ENCODE results near the gene SLC35E2B. TPM values are rescaled to one million over a fixed set of nuclear protein-coding genes. Genes with fewer than 3 reads are reported as not detected.
A peak's percentile ranks its signal among the peaks of the same experiment; 100 is the strongest.

Gene SLC35E2B
- total and polyA plus RNA-seq, 3 experiments from 2014 or later: 29.7 to 47.5 (median 29.9) TPM

GRCh38 chr1:1628754-1629429 is 63.7 kb downstream of the SLC35E2B start:
- POLR2A ChIA-PET: interaction anchor here (0.6 to 3.7 kb wide), 9 partner anchors 8 to 724 kb away, joined by 3 to 101 read pairs (median 4); partner anchors contain the start of gene MIB2
- Histone ChIP-seq H3K9me3 (ENCODE audit: low read length) (no peaks in the 10 kb centered on the region), H3K27me3 (ENCODE audit: insufficient read depth, low read length, poor library complexity, severe bottlenecking) (no peaks in the 10 kb centered on the region), H3K36me3 (ENCODE audit: insufficient read depth, low read length) (no peaks in the 10 kb centered on the region), H3K27ac (ENCODE audit: low read depth, low read length) (peak overlapping the region; percentile 65), H3K4me3 (ENCODE audit: low read length) (peak overlapping the region; percentile 39), H3K4me1 (ENCODE audit: insufficient read depth, low read length) (peaks cover 5% of the 10 kb centered on the region)
- peaks cover 7 to 25% (median 8%) of the 10 kb centered on the region in 3 donors for H3K4me1 Mint-ChIP-seq
- peak; percentile 37 to 71 (median 41) for DNase-seq
- peak overlapping the region in 6 of 7 donors; percentile 26 to 84 (median 48) for H3K4me3 Mint-ChIP-seq
- CTCF ChIA-PET: interaction anchor here (1.2 to 3.9 kb wide), 5 partner anchors 8 to 151 kb away, joined by 3 to 29 read pairs (median 6); partner anchors contain the start of gene MIB2
- H3K9me3 Mint-ChIP-seq: peaks cover 0 to 2% (median 0%) of the 10 kb centered on the region in 5 donors
- peaks cover 0 to 2% (median 0%) of the 10 kb centered on the region in 3 donors for H3K36me3 Mint-ChIP-seq
- H3K27ac Mint-ChIP-seq: peak overlapping the region in 5 of 8 donors; percentile 32 to 91 (median 61)
- H3K27me3 Mint-ChIP-seq: peaks cover 0 to 2% of the 10 kb centered on the region in 2 donors

- no peaks in the 10 kb centered on the region for H3K36me3 ChIP-seq (ENCODE audit: insufficient read depth, low read length)
- Mint-ChIP-seq H3K4me3 (peak overlapping the region in 6 of 7 donors; percentile 26 to 77 (median 42)), H3K9me3 (peaks cover 0 to 2% (median 0%) of the 10 kb centered on the region in 5 donors), H3K27me3 (peaks cover 0 to 2% of the 10 kb centered on the region in 2 donors), H3K4me1 (peaks cover 7 to 25% (median 8%) of the 10 kb centered on the region in 3 donors), H3K27ac (peak overlapping the region in 6 of 8 donors; percentile 8 to 91 (median 43)), H3K36me3 (peaks cover 0 to 2% (median 0%) of the 10 kb centered on the region in 3 donors)
- ChIA-PET CTCF (interaction anchor here (1.2 to 3.9 kb wide), 5 partner anchors 7 to 152 kb away, joined by 3 to 29 read pairs (median 6); partner anchors contain the start of gene MIB2), POLR2A (interaction anchor here (0.5 to 3.7 kb wide), 6 partner anchors 9 to 723 kb away, joined by 3 to 101 read pairs (median 6); partner anchors contain the start of gene MIB2)
- peak in 1 of 5 donors; percentile 57 for DNase-seq
- no peaks in the 10 kb centered on the region for H3K27me3 ChIP-seq (ENCODE audit: insufficient read depth, low read length, poor library complexity, severe bottlenecking)
- no peak overlapping the region for H3K4me3 ChIP-seq (ENCODE audit: low read length)
- H3K4me1 ChIP-seq (ENCODE audit: insufficient read depth, low read length): peaks cover 5% of the 10 kb centered on the region
- H3K27ac ChIP-seq (ENCODE audit: low read depth, low read length): peak overlapping the region; percentile 65
- H3K9me3 ChIP-seq (ENCODE audit: low read length): no peaks in the 10 kb centered on the region
Measured at GRCh38 chr1:1627829-1628753, 64.5 kb downstream of the SLC35E2B start.

DNA sequence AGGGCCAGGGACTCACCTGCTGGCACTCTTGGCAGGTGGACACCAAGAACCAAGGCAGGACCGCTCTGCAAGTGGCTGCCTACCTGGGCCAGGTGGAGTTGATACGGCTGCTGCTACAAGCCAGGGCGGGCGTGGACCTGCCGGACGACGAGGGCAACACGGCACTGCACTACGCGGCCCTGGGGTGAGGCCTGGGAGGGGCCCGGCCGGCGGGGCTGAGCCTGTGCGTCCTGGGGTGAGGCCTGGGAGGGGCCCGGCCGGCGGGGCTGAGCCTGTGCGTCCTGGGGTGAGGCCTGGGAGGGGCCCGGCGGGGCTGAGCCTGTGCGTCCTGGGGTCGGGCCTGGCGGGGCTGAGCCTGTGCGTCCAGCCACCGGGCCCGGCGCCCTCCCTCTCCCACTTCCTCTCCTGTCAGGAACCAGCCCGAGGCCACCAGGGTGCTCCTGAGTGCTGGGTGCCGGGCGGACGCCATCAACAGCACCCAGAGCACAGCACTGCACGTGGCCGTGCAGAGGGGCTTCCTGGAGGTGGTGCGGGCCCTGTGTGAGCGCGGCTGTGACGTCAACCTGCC is 65.2 kb downstream of the SLC35E2B start:
- H3K4me3 Mint-ChIP-seq: peak overlapping the region in 3 of 7 donors; percentile 19 to 68 (median 37)
- Histone ChIP-seq H3K4me3 (ENCODE audit: low read length) (no peak overlapping the region), H3K27me3 (ENCODE audit: insufficient read depth, low read length, poor library complexity, severe bottlenecking) (no peaks in the 10 kb centered on the region), H3K9me3 (ENCODE audit: low read length) (no peaks in the 10 kb centered on the region), H3K27ac (ENCODE audit: low read depth, low read length) (no peak overlapping the region), H3K36me3 (ENCODE audit: insufficient read depth, low read length) (no peaks in the 10 kb centered on the region), H3K4me1 (ENCODE audit: insufficient read depth, low read length) (peaks cover 5% of the 10 kb centered on the region)
- peak in 1 of 5 donors; percentile 56 for DNase-seq
- H3K9me3 Mint-ChIP-seq: peaks cover 0 to 2% (median 0%) of the 10 kb centered on the region in 5 donors
- H3K27me3 Mint-ChIP-seq: peaks cover 0 to 4% of the 10 kb centered on the region in 2 donors
- peaks cover 0 to 2% (median 0%) of the 10 kb centered on the region in 3 donors for H3K36me3 Mint-ChIP-seq
- no peak overlapping the region for H3K27ac Mint-ChIP-seq
- ChIA-PET POLR2A (interaction anchor here (0.6 to 2.3 kb wide), 2 partner anchors 12 to 579 kb away, joined by 6 to 21 read pairs; partner anchors contain the start of gene MIB2), CTCF (no interaction called here)
- H3K4me1 Mint-ChIP-seq: peaks cover 8 to 28% (median 8%) of the 10 kb centered on the region in 3 donors

GRCh38 chr1:1626207-1627141 is 66.1 kb downstream of the SLC35E2B start:
- H3K4me3 ChIP-seq (ENCODE audit: low read length): no peak overlapping the region
- no peaks in the 10 kb centered on the region for H3K9me3 ChIP-seq (ENCODE audit: low read length)
- no peak overlapping the region for H3K27ac ChIP-seq (ENCODE audit: low read depth, low read length)
- H3K36me3 ChIP-seq (ENCODE audit: insufficient read depth, low read length): no peaks in the 10 kb centered on the region
- ChIA-PET CTCF (interaction anchor here (0.6 kb wide), 1 partner anchor 124 kb away, joined by 3 read pairs; no protein-coding TSS in a partner anchor), POLR2A (interaction anchor here (0.6 to 2.3 kb wide), 3 partner anchors 11 to 580 kb away, joined by 6 to 21 read pairs (median 7); partner anchors contain the start of gene MIB2)
- H3K27me3 Mint-ChIP-seq: peaks cover 0 to 4% of the 10 kb centered on the region in 2 donors
- DNase-seq: peak in 1 of 5 donors; percentile 55
- peak overlapping the region in 2 of 8 donors; percentile 87 to 93 for H3K27ac Mint-ChIP-seq
- H3K36me3 Mint-ChIP-seq: peaks cover 0 to 2% (median 0%) of the 10 kb centered on the region in 3 donors
- peaks cover 8 to 26% (median 10%) of the 10 kb centered on the region in 3 donors for H3K4me1 Mint-ChIP-seq
- no peaks in the 10 kb centered on the region for H3K27me3 ChIP-seq (ENCODE audit: insufficient read depth, low read length, poor library complexity, severe bottlenecking)
- no peaks in the 10 kb centered on the region for H3K4me1 ChIP-seq (ENCODE audit: insufficient read depth, low read length)
- H3K9me3 Mint-ChIP-seq: peaks cover 0 to 2% (median 0%) of the 10 kb centered on the region in 5 donors
- H3K4me3 Mint-ChIP-seq: peak overlapping the region in 1 of 7 donors; percentile 68

GRCh38 chr1:1625824-1626206 is 66.8 kb downstream of the SLC35E2B start:
- Mint-ChIP-seq H3K4me3 (no peak overlapping the region), H3K9me3 (peaks cover 0 to 2% (median 0%) of the 10 kb centered on the region in 5 donors), H3K36me3 (peaks cover 0 to 2% (median 0%) of the 10 kb centered on the region in 3 donors), H3K27me3 (peaks cover 0 to 4% of the 10 kb centered on the region in 2 donors), H3K27ac (peak overlapping the region in 3 of 8 donors; percentile 38 to 93 (median 85)), H3K4me1 (peaks cover 8 to 25% (median 10%) of the 10 kb centered on the region in 3 donors)
- Histone ChIP-seq H3K4me3 (ENCODE audit: low read length) (no peak overlapping the region), H3K36me3 (ENCODE audit: insufficient read depth, low read length) (no peaks in the 10 kb centered on the region), H3K9me3 (ENCODE audit: low read length) (no peaks in the 10 kb centered on the region), H3K27me3 (ENCODE audit: insufficient read depth, low read length, poor library complexity, severe bottlenecking) (no peaks in the 10 kb centered on the region), H3K4me1 (ENCODE audit: insufficient read depth, low read length) (no peaks in the 10 kb centered on the region), H3K27ac (ENCODE audit: low read depth, low read length) (no peak overlapping the region)
- CTCF ChIA-PET: interaction anchor here (0.6 kb wide), 1 partner anchor 123 kb away, joined by 3 read pairs; no protein-coding TSS in a partner anchor
- peak in 1 of 5 donors; percentile 47 for DNase-seq
- POLR2A ChIA-PET: interaction anchor here (0.6 to 2.3 kb wide), 2 partner anchors 11 to 151 kb away, joined by 7 to 21 read pairs; partner anchors contain the start of gene MIB2

- no peaks in the 10 kb centered on the region for H3K9me3 ChIP-seq (ENCODE audit: low read length)
- no peak overlapping the region for H3K27ac Mint-ChIP-seq
- no peak overlapping the region for H3K27ac ChIP-seq (ENCODE audit: low read depth, low read length)
- H3K27me3 Mint-ChIP-seq: peaks cover 0 to 4% of the 10 kb centered on the region in 2 donors
- no peaks in the 10 kb centered on the region for H3K36me3 ChIP-seq (ENCODE audit: insufficient read depth, low read length)
- ChIA-PET CTCF (interaction anchor here (0.6 kb wide), 1 partner anchor 123 kb away, joined by 3 read pairs; no protein-coding TSS in a partner anchor), POLR2A (interaction anchor here (2.3 kb wide), 1 partner anchor 10 kb away, joined by 21 read pairs; the partner anchor contains the start of gene MIB2)
- no peaks in the 10 kb centered on the region for H3K27me3 ChIP-seq (ENCODE audit: insufficient read depth, low read length, poor library complexity, severe bottlenecking)
- H3K9me3 Mint-ChIP-seq: peaks cover 0 to 2% (median 0%) of the 10 kb centered on the region in 5 donors
- H3K4me1 Mint-ChIP-seq: peaks cover 7 to 24% (median 10%) of the 10 kb centered on the region in 3 donors
- no peak overlapping the region for H3K4me3 ChIP-seq (ENCODE audit: low read length)
- H3K4me1 ChIP-seq (ENCODE audit: insufficient read depth, low read length): no peaks in the 10 kb centered on the region
- DNase-seq: peak in 1 of 5 donors; percentile 44
- peaks cover 0 to 2% (median 0%) of the 10 kb centered on the region in 3 donors for H3K36me3 Mint-ChIP-seq
- H3K4me3 Mint-ChIP-seq: no peak overlapping the region
Measured at GRCh38 chr1:1625404-1625775, 67.2 kb downstream of the SLC35E2B start.

Measured in CD8-positive, alpha-beta memory T cell (primary cell).